Mesenchymal stem cell (in vitro differentiated cells and primary cell): ENCODE data around the gene SRGAP2C.
"Not testable (repeated sequence)": the region's sequence is repeated elsewhere in the genome, so short reads cannot be mapped to it uniquely, and the experiment has no call there.

ENCODE experiments used
- DNase-seq: peaks from one replicate; pipeline ENCODE4 v3.0.0-alpha.2; 2013
- H2AFZ ChIP-seq: one replicate; pipeline ENCODE4 v1.6.1; 2013; ENCODE audit warnings: low read depth, mild to moderate bottlenecking, control low read depth, inconsistent platforms, low read length, moderate library complexity
- H2AK5ac ChIP-seq: 2 replicates; pipeline ENCODE4 v1.6.1; 2013; ENCODE audit warnings: low read length, moderate library complexity, mild to moderate bottlenecking, inconsistent platforms; ENCODE audit not compliant: severe bottlenecking
- H2BK120ac ChIP-seq: one replicate; pipeline ENCODE4 v1.6.1; 2013; ENCODE audit warnings: low read depth, mild to moderate bottlenecking, inconsistent platforms, low read length, moderate library complexity
- H2BK12ac ChIP-seq, 2 experiments: one replicate each; pipeline ENCODE4 v1.6.1; 2013; ENCODE audit warnings: inconsistent platforms in 2 of 2, low read length in 2 of 2, mild to moderate bottlenecking in 2 of 2, moderate library complexity in 2 of 2, control low read depth in 1 of 2
- H2BK15ac ChIP-seq: one replicate; pipeline ENCODE4 v1.6.1; 2013; ENCODE audit warnings: mild to moderate bottlenecking, low read depth, inconsistent platforms; ENCODE audit not compliant: poor library complexity, severe bottlenecking
- H2BK5ac ChIP-seq: 2 replicates; pipeline ENCODE4 v1.6.1; 2013; ENCODE audit warnings: low read depth, mild to moderate bottlenecking, low read length, control low read depth, inconsistent platforms; ENCODE audit not compliant: poor library complexity, severe bottlenecking
- H3K14ac ChIP-seq, 2 experiments: one replicate each; pipeline ENCODE4 v1.6.1; 2013; ENCODE audit warnings: inconsistent platforms in 2 of 2, low read length in 2 of 2, control low read depth in 1 of 2, mild to moderate bottlenecking in 1 of 2, moderate library complexity in 1 of 2
- H3K18ac ChIP-seq, 2 experiments: one replicate each; pipeline ENCODE4 v1.6.1; 2013; ENCODE audit warnings: inconsistent platforms in 2 of 2, low read length in 2 of 2, control low read depth in 1 of 2, low read depth in 1 of 2, mild to moderate bottlenecking in 1 of 2
- H3K23ac ChIP-seq, 2 experiments: one replicate each; pipeline ENCODE4 v1.6.1; 2013; ENCODE audit warnings: inconsistent platforms in 2 of 2, low read length in 2 of 2, mild to moderate bottlenecking in 2 of 2, moderate library complexity in 2 of 2, control low read depth in 1 of 2
- H3K27ac ChIP-seq: 2 replicates; pipeline ENCODE4 v1.5.1; 2013; ENCODE audit warnings: mild to moderate bottlenecking, moderate library complexity, low read length, control low read depth, inconsistent platforms; ENCODE audit not compliant: poor library complexity, severe bottlenecking
- H3K27me3 ChIP-seq, 2 experiments: 2 replicates each; pipeline versions ENCODE4 v1.6.1 to v1.7.0; 2013; ENCODE audit warnings: low read length in 2 of 2, mild to moderate bottlenecking in 2 of 2, moderate library complexity in 2 of 2, control low read depth in 1 of 2, inconsistent platforms in 1 of 2; ENCODE audit not compliant: control insufficient read depth in 1 of 2, insufficient read depth in 1 of 2
- H3K36me3 ChIP-seq, 2 experiments: 2 replicates each; pipeline versions ENCODE4 v1.6.1 to v1.7.0; 2013; ENCODE audit warnings: low read length in 2 of 2, control low read depth in 1 of 2, inconsistent platforms in 1 of 2, low read depth in 1 of 2, mild to moderate bottlenecking in 1 of 2; ENCODE audit not compliant: insufficient read depth in 2 of 2, control insufficient read depth in 1 of 2
- H3K4ac ChIP-seq, 2 experiments: one replicate each; pipeline ENCODE4 v1.6.1; 2013; ENCODE audit warnings: inconsistent platforms in 2 of 2, low read length in 2 of 2, mild to moderate bottlenecking in 2 of 2, moderate library complexity in 2 of 2, control low read depth in 1 of 2, low read depth in 1 of 2
- H3K4me1 ChIP-seq: 2 replicates; pipeline ENCODE4 v1.6.1; 2013; ENCODE audit warnings: low read depth, low read length, control low read depth; ENCODE audit not compliant: control insufficient read depth, insufficient read depth
- H3K4me2 ChIP-seq: 2 replicates; pipeline ENCODE4 v1.6.1; 2013; ENCODE audit warnings: low read length, mild to moderate bottlenecking, inconsistent platforms; ENCODE audit not compliant: poor library complexity, severe bottlenecking
- H3K4me3 ChIP-seq, 2 experiments: 2 replicates each; pipeline versions ENCODE4 v1.5.1 to v1.7.0; 2013; ENCODE audit warnings: low read length in 2 of 2, mild to moderate bottlenecking in 2 of 2, control low read depth in 1 of 2, low read depth in 1 of 2; ENCODE audit not compliant: insufficient read depth in 1 of 2
- H3K79me1 ChIP-seq: replicated peaks from 2 replicates; pipeline ENCODE4 v1.6.1; 2013; ENCODE audit warnings: mild to moderate bottlenecking, control low read depth, low read length, inconsistent platforms; ENCODE audit not compliant: poor library complexity, severe bottlenecking
- H3K9ac ChIP-seq: 2 replicates; pipeline ENCODE4 v1.7.0; 2013; ENCODE audit warnings: mild to moderate bottlenecking, low read length, moderate library complexity
- H3K9me3 ChIP-seq: 2 replicates; pipeline ENCODE4 v1.7.0; 2013; ENCODE audit warnings: mild to moderate bottlenecking, low read length; ENCODE audit not compliant: control insufficient read depth
- H4K8ac ChIP-seq: one replicate; pipeline ENCODE4 v1.6.1; 2013; ENCODE audit warnings: inconsistent platforms, mild to moderate bottlenecking, low read length, moderate library complexity
- H4K91ac ChIP-seq: one replicate; pipeline ENCODE4 v1.6.1; 2013; ENCODE audit warnings: mild to moderate bottlenecking, low read length, inconsistent platforms
- WGBS: methylation state at CpG from one replicate; pipeline ENCODE4 v1.1.7; 2013; ENCODE audit warnings: mixed read lengths; 5-methylcytosine and 5-hydroxymethylcytosine counted together

SRGAP2C gene

DNA sequence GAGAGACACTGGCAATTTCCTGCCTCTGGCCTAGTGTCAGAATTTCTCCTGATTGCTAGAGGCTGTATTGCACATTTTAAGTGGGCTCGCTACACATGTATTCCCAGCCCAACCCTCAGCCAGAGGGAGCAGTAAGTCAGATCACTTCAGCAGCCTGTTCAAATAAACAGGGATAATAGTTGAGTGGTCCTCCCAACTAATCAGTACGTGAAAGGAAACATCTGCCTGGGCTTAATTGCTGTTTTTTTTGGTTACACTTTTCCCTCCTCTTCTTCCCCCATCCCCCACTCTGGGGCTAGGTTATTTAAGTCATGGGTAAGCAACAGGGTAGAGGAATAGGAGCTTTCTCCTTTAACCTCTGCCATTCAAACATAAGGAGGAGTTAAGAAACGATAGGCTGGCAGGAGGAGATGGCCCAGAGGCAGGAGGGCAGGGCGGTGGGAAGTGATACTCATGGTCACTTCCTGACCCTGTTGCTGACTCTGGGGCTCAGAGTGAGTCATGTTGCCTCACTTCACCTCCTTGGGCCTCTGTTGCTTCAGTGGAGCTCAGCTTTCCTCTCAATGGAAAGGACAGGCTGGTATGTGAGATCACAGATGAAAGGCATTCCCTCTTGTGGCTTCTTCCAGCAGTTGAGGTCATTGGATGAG is 177.6 kb downstream of the SRGAP2C start:
- H2BK120ac ChIP-seq, H2BK15ac ChIP-seq, H3K79me1 ChIP-seq, H3K27ac ChIP-seq, H3K4me3 ChIP-seq, H3K9me3 ChIP-seq, H3K23ac ChIP-seq, H3K27me3 ChIP-seq, H3K18ac ChIP-seq, H2BK5ac ChIP-seq, H2AFZ ChIP-seq, H3K4me2 ChIP-seq, H3K36me3 ChIP-seq, H4K8ac ChIP-seq, DNase-seq, H4K91ac ChIP-seq, H2AK5ac ChIP-seq, H3K9ac ChIP-seq, H3K14ac ChIP-seq, H3K4me1 ChIP-seq, H3K4ac ChIP-seq, H2BK12ac ChIP-seq: not testable (repeated sequence)
- WGBS, result no CpG with 5 or more reads among the region's 4 CpGs

DNA sequence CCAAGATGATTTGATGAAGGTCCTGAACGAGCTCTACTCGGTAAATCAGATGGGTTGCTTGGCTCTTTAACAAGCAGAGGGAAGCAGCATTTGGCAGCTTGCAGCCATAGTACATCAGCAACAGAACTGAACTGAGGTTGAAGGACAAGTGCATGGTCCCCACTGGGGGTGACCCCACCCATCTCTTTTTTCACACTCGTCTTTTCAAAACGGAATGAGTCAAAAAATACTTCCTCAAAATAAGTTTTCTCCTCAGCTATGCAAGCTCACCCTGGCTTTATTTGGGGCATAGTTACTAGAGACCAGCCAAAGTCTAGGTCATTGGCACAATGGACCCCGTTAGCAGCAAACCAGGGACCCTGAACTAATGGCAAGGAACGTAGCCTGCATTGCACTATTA is 180.5 kb downstream of the SRGAP2C start:
- not testable (repeated sequence) for H3K36me3 ChIP-seq, H3K9ac ChIP-seq, H2BK5ac ChIP-seq, H4K91ac ChIP-seq, H3K4ac ChIP-seq, H2AK5ac ChIP-seq, H3K14ac ChIP-seq, H3K4me3 ChIP-seq, H3K23ac ChIP-seq, H2BK15ac ChIP-seq, H2BK12ac ChIP-seq, H3K79me1 ChIP-seq, DNase-seq, H3K9me3 ChIP-seq, H3K18ac ChIP-seq, H4K8ac ChIP-seq, H2AFZ ChIP-seq, H3K27me3 ChIP-seq, H3K4me1 ChIP-seq, H3K4me2 ChIP-seq, H2BK120ac ChIP-seq, H3K27ac ChIP-seq
- WGBS, result no CpG with 5 or more reads among the region's 6 CpGs

DNA sequence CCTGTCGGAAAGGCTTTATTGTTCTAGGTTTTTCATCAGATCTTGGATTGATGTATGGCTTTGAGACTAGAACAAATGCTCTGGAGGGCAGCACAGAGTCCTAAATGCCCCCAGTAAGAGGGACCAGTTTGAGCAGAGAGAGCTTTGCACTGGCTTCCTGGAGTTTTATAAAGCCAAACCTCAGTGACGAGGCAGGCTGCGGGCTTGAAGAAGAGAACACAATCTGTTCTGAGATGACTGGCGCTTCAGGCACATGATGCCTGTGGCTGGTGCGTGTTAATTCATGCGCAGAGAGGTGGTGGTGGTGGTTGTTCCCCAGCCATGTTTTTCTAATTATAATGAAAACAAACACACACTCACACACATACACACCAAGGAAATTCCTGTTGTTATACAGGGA is 180.9 kb downstream of the SRGAP2C start:
- H2AK5ac ChIP-seq, H3K4me1 ChIP-seq, H3K36me3 ChIP-seq, H3K14ac ChIP-seq, H2BK5ac ChIP-seq, H3K9me3 ChIP-seq, H2BK12ac ChIP-seq, H4K8ac ChIP-seq, H3K27me3 ChIP-seq, H2AFZ ChIP-seq, DNase-seq, H3K27ac ChIP-seq, H3K4me3 ChIP-seq, H3K23ac ChIP-seq, H3K79me1 ChIP-seq, H2BK15ac ChIP-seq, H3K18ac ChIP-seq, H3K9ac ChIP-seq, H3K4me2 ChIP-seq, H3K4ac ChIP-seq, H2BK120ac ChIP-seq, H4K91ac ChIP-seq: not testable (repeated sequence)
- no CpG with 5 or more reads among the region's 6 CpGs for WGBS

DNA sequence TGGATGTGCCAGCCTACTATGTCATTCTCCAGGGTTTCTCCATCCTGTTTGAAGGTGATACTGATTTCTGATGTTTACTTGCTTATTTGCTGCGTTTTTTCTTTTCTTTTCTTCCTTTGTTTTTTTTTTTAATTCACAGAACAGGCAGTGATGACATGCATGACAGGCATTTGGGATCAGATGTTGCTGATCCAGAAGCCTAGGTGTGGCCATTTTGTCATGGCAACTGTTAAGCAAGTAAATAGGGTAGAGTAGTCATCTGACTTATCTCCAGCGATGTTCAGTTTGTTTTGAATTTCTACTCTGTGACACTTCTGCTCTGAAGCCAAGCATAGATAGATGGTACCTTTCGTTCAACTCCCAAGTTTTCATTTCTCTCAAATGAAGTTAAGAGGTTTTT is 181.4 kb downstream of the SRGAP2C start:
- H4K8ac ChIP-seq, H3K27ac ChIP-seq, H2BK120ac ChIP-seq, H3K79me1 ChIP-seq, DNase-seq, H2BK12ac ChIP-seq, H3K23ac ChIP-seq, H2BK15ac ChIP-seq, H3K27me3 ChIP-seq, H3K9me3 ChIP-seq, H3K4me2 ChIP-seq, H3K14ac ChIP-seq, H3K4ac ChIP-seq, H3K9ac ChIP-seq, H3K4me3 ChIP-seq, H4K91ac ChIP-seq, H3K36me3 ChIP-seq, H2AK5ac ChIP-seq, H2BK5ac ChIP-seq, H3K4me1 ChIP-seq, H2AFZ ChIP-seq, H3K18ac ChIP-seq: not testable (repeated sequence)
- WGBS, result no CpG with 5 or more reads among the region's 3 CpGs
